Gastroesophageal sphincter (tissue), 4 donors: Measurements from ENCODE around the gene GSTM1. TPM values are rescaled to one million over a fixed set of nuclear protein-coding genes. Genes with fewer than 3 reads are reported as not detected.

Source experiments
- ATAC-seq: fragments of 150-250 bp; one replicate; pipeline ENCODE4 v1.9.1; 2016; ENCODE audit warnings: mild to moderate bottlenecking, moderate library complexity
- H3K27ac ChIP-seq, 4 donors: fragments of 200-600 bp; sonication (generic) in 3 of 4; 1 replicate in 3 of 4; 2 replicates in 1 of 4; pipeline ENCODE4 v1.5.1; 2016 to 2019
- H3K27me3 ChIP-seq: fragments of 200-600 bp; sonication (generic); one replicate; pipeline ENCODE4 v1.5.1; 2019
- H3K36me3 ChIP-seq, 2 donors: fragments of 200-600 bp; sonication (generic); one replicate each; pipeline ENCODE4 v1.5.1; 2019; ENCODE audit warnings: control low read depth in 1 of 2
- H3K4me1 ChIP-seq, 3 donors: fragments of 200-600 bp; sonication (generic); 1 replicate in 2 of 3; 2 replicates in 1 of 3; pipeline ENCODE4 v1.5.1; 2016 to 2019; ENCODE audit warnings: control low read depth in 2 of 3
- H3K4me3 ChIP-seq, 2 donors: fragments of 200-600 bp; sonication (generic); one replicate each; pipeline ENCODE4 v1.5.1; 2019; ENCODE audit warnings: mild to moderate bottlenecking in 1 of 2, moderate library complexity in 1 of 2
- H3K9me3 ChIP-seq, 3 donors: fragments of 200-600 bp; sonication (generic); one replicate each; pipeline ENCODE4 v1.5.1; 2017 to 2019; ENCODE audit warnings: control low read depth in 2 of 3
- CTCF ChIP-seq, 4 experiments: fragments of 200-600 bp in 2 of 4; fragments of 450-650 bp in 2 of 4; sonication (generic) in 1 of 4; IDR thresholded peaks; one replicate each; pipeline ENCODE4 v1.5.1; 2017 to 2019; ENCODE audit warnings: antibody characterized with exemption in 4 of 4, mild to moderate bottlenecking in 2 of 4, moderate library complexity in 2 of 4
- EP300 ChIP-seq: sonication (generic); formaldehyde crosslinking; IDR thresholded peaks from one replicate; pipeline ENCODE4 v1.6.1; 2017; ENCODE audit warnings: antibody characterized with exemption, mild to moderate bottlenecking
- POLR2A ChIP-seq, 2 donors: fragments of 450-650 bp; IDR thresholded peaks; one replicate each; pipeline ENCODE4 v1.6.1; 2017; ENCODE audit warnings: antibody characterized with exemption in 2 of 2, mild to moderate bottlenecking in 2 of 2, moderate library complexity in 1 of 2
- POLR2AphosphoS5 ChIP-seq: sonication (generic); formaldehyde crosslinking; IDR thresholded peaks from one replicate; pipeline ENCODE4 v1.6.1; 2017; ENCODE audit warnings: antibody characterized with exemption
- WGBS, 2 donors: methylation state at CpG; one replicate each; pipeline ENCODE4 v1.1.5; 2018; ENCODE audit warnings: low coverage in 1 of 2; 5-methylcytosine and 5-hydroxymethylcytosine counted together
- total RNA-seq, 4 donors: library from RNA; depleted of rRNA; stranded (reverse); fragments of >200 nt; gene quantifications; one replicate each; pipeline ENCODE4 v1.1.0, GENCODE V29; 2016

Gene GSTM1
- total RNA-seq, 4 donors from 2014 or later: 33.1 TPM; not detected in 3

GRCh38 chr1:109649491-109649914 lies 38.1 kb upstream of the GSTM1 start:
- no peaks in the 10 kb centered on the region for H3K9me3 ChIP-seq
- H3K27me3 ChIP-seq: no peaks in the 10 kb centered on the region
- no peak overlapping the region for H3K27ac ChIP-seq
- no peaks in the 10 kb centered on the region for H3K36me3 ChIP-seq
- TF ChIP-seq EP300: no peak
- peak in 3 of 4 experiments; percentile 30 to 39 (median 31) for TF ChIP-seq CTCF (IDR thresholded peaks at IDR 0.05)
- peaks cover 0 to 4% (median 0%) of the 10 kb centered on the region in 3 donors for H3K4me1 ChIP-seq
- peak overlapping the region in 1 of 2 donors; percentile 30 for H3K4me3 ChIP-seq
- WGBS, 2 donors: 30 to 71% methylated on average over 4 of the region's 4 CpGs
- no peak for ATAC-seq

DNA sequence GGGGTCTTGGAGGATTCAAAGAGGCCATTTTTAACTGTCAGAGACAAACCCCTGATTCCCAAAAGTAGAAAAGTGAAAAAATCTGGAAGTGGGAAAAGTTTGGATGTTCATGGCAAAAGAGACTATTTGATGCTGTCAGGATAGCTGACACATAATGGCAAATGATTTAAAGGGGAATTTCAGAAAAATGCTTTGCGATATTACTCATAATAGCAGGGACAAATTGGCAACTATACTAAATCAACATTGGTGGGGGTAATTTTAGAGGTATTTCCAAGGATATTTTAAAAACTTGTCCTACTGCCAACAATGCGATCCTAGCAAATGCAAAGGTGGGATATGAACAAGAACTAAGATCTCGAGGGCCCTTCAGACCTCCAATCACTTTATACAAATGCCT lies 37.0 kb upstream of the GSTM1 start:
- no peaks in the 10 kb centered on the region for H3K36me3 ChIP-seq
- H3K27me3 ChIP-seq: no peaks in the 10 kb centered on the region
- TF ChIP-seq POLR2A (IDR thresholded peaks at IDR 0.05) (no peak), POLR2AphosphoS5 (no peak), EP300 (no peak), CTCF (IDR thresholded peaks at IDR 0.05) (no peak)
- no peak for ATAC-seq
- H3K27ac ChIP-seq: no peak overlapping the region
- no peaks in the 10 kb centered on the region for H3K9me3 ChIP-seq
- WGBS, 2 donors: 71 to 78% methylated on average over 3 of the region's 3 CpGs
- no peak overlapping the region for H3K4me3 ChIP-seq
- H3K4me1 ChIP-seq: peaks cover 0 to 15% (median 7%) of the 10 kb centered on the region in 3 donors

- H3K27ac ChIP-seq: no peak overlapping the region
- H3K4me1 ChIP-seq: peaks cover 0 to 27% (median 11%) of the 10 kb centered on the region in 3 donors
- ATAC-seq: no peak
- TF ChIP-seq EP300: no peak
- TF ChIP-seq POLR2AphosphoS5: no peak
- no peak for TF ChIP-seq POLR2A (IDR thresholded peaks at IDR 0.05)
- no peak for TF ChIP-seq CTCF (IDR thresholded peaks at IDR 0.05)
- WGBS, 2 donors: 77 to 81% methylated on average over 2 of the region's 2 CpGs
- H3K36me3 ChIP-seq: no peaks in the 10 kb centered on the region
- no peak overlapping the region for H3K4me3 ChIP-seq
- H3K27me3 ChIP-seq: no peaks in the 10 kb centered on the region
- H3K9me3 ChIP-seq: no peaks in the 10 kb centered on the region
Measured at GRCh38 chr1:109652402-109652801, 35.2 kb upstream of the GSTM1 start.

DNA sequence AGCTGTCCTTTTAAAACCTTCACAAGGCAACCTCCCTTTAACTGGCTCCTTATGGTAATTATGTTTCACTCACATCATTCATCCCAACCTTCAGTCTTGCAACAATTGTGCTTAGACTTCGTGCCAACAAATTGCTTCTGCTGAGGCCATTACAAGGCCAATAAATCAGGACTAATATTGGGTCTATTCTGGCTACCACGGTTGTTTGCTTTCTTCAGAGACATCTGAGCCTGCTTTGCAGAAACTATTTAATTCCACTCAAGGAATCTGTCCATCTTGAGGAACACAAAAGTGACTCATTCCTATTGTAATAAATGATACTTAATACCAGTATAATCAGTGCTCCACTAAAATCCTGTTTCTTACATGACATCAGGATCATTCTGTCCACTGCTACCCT lies 34.3 kb upstream of the GSTM1 start:
- no peak overlapping the region for H3K27ac ChIP-seq
- peaks cover 0 to 4% of the 10 kb centered on the region in 2 donors for H3K36me3 ChIP-seq
- 60 to 74% methylated on average over 2 of the region's 2 CpGs for WGBS, 2 donors
- no peaks in the 10 kb centered on the region for H3K27me3 ChIP-seq
- ATAC-seq: no peak
- H3K4me3 ChIP-seq: no peak overlapping the region
- peaks cover 0 to 29% (median 11%) of the 10 kb centered on the region in 3 donors for H3K4me1 ChIP-seq
- TF ChIP-seq CTCF (IDR thresholded peaks at IDR 0.05): no peak
- no peak for TF ChIP-seq POLR2AphosphoS5
- no peak for TF ChIP-seq POLR2A (IDR thresholded peaks at IDR 0.05)
- TF ChIP-seq EP300: no peak
- H3K9me3 ChIP-seq: no peaks in the 10 kb centered on the region

DNA sequence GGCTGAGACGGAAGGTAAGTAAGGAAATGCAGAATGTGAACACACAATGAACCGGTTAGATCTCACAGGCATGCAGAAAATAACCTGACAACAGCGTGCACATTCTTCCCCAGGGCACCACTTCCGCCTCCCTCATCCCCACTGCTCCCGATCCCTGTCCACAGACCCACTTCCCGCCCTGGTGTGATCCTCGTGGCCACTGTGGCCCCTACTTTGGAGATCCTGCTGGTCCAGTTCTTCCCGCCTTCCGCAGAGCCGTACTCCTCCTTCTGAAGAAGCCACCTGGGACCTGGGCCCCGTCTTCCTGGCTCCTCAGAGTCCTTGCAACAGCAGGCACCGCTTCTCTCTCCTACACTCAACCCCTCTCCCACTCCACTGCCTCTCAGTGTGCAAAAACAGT lies 33.1 kb upstream of the GSTM1 start:
- Histone ChIP-seq H3K4me3 (no peak overlapping the region), H3K9me3 (no peaks in the 10 kb centered on the region), H3K4me1 (peaks cover 0 to 29% (median 11%) of the 10 kb centered on the region in 3 donors), H3K36me3 (peaks cover 0 to 17% of the 10 kb centered on the region in 2 donors), H3K27ac (peak overlapping the region in 3 of 4 donors; percentile 88 to 90 (median 89)), H3K27me3 (no peaks in the 10 kb centered on the region)
- no peak for TF ChIP-seq POLR2AphosphoS5
- TF ChIP-seq EP300: no peak
- TF ChIP-seq CTCF (IDR thresholded peaks at IDR 0.05): no peak
- TF ChIP-seq POLR2A (IDR thresholded peaks at IDR 0.05): no peak
- 87 to 89% methylated on average over 5 to 12 of the region's 12 CpGs for WGBS, 2 donors
- no peak for ATAC-seq
